ENCODE data around the gene SPRR4.

DNA sequence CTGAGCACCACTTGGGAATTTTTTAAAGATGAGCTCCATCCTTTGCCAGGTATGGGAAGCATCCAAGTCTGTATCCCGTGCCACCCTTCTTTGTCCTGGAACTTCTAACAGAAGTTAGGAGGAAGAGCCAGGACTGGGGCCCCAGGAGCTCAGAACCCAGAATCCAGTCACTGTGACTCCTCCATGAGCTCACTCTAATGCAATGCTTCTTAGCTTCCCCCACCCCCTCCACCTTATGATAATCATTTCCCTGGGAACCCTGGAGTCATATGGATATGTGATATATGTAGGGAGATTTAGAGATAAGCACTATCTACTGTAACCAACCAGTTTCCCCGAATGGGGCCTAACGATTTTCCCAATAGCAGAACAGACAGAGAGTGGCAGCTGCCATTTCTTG is 24.2 kb upstream of the SPRR4 start:
- TF ChIP-seq MAX (IDR thresholded peaks at IDR 0.05) (no peak), USF1 (IDR thresholded peaks at IDR 0.05) (no peak), EP300 (IDR thresholded peaks at IDR 0.05; ENCODE audit: borderline replicate concordance) (no peak), NFIC (IDR thresholded peaks at IDR 0.05) (no peak), FOXM1 (IDR thresholded peaks at IDR 0.05; ENCODE audit: borderline replicate concordance, low read depth) (no peak), CEBPB (IDR thresholded peaks at IDR 0.05) (no peak), YY1 (IDR thresholded peaks at IDR 0.05; ENCODE audit: low read depth) (no peak), TCF12 (IDR thresholded peaks at IDR 0.05; ENCODE audit: low read depth) (no peak), TAF1 (IDR thresholded peaks at IDR 0.05; ENCODE audit: low read depth) (no peak), ZBTB7A (IDR thresholded peaks at IDR 0.05; ENCODE audit: low read depth) (no peak), EGR1 (IDR thresholded peaks at IDR 0.05) (no peak), RAD21 (IDR thresholded peaks at IDR 0.05; ENCODE audit: low read depth) (no peak)
- TF ChIP-seq, protein P1, sequence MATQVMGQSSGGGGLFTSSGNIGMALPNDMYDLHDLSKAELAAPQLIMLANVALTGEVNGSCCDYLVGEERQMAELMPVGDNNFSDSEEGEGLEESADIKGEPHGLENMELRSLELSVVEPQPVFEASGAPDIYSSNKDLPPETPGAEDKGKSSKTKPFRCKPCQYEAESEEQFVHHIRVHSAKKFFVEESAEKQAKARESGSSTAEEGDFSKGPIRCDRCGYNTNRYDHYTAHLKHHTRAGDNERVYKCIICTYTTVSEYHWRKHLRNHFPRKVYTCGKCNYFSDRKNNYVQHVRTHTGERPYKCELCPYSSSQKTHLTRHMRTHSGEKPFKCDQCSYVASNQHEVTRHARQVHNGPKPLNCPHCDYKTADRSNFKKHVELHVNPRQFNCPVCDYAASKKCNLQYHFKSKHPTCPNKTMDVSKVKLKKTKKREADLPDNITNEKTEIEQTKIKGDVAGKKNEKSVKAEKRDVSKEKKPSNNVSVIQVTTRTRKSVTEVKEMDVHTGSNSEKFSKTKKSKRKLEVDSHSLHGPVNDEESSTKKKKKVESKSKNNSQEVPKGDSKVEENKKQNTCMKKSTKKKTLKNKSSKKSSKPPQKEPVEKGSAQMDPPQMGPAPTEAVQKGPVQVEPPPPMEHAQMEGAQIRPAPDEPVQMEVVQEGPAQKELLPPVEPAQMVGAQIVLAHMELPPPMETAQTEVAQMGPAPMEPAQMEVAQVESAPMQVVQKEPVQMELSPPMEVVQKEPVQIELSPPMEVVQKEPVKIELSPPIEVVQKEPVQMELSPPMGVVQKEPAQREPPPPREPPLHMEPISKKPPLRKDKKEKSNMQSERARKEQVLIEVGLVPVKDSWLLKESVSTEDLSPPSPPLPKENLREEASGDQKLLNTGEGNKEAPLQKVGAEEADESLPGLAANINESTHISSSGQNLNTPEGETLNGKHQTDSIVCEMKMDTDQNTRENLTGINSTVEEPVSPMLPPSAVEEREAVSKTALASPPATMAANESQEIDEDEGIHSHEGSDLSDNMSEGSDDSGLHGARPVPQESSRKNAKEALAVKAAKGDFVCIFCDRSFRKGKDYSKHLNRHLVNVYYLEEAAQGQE (IDR thresholded peaks at IDR 0.05; ENCODE audit: low read depth): no peak

All from Ishikawa (cell line).